ENCODE data around the gene KLF13. TPM values are rescaled to one million over a fixed set of nuclear protein-coding genes. Genes with fewer than 3 reads are reported as not detected.

The KLF13 gene
- total and polyA plus RNA-seq, 2 experiments from 2014 or later, result 23.5 to 28.6 TPM

DNA sequence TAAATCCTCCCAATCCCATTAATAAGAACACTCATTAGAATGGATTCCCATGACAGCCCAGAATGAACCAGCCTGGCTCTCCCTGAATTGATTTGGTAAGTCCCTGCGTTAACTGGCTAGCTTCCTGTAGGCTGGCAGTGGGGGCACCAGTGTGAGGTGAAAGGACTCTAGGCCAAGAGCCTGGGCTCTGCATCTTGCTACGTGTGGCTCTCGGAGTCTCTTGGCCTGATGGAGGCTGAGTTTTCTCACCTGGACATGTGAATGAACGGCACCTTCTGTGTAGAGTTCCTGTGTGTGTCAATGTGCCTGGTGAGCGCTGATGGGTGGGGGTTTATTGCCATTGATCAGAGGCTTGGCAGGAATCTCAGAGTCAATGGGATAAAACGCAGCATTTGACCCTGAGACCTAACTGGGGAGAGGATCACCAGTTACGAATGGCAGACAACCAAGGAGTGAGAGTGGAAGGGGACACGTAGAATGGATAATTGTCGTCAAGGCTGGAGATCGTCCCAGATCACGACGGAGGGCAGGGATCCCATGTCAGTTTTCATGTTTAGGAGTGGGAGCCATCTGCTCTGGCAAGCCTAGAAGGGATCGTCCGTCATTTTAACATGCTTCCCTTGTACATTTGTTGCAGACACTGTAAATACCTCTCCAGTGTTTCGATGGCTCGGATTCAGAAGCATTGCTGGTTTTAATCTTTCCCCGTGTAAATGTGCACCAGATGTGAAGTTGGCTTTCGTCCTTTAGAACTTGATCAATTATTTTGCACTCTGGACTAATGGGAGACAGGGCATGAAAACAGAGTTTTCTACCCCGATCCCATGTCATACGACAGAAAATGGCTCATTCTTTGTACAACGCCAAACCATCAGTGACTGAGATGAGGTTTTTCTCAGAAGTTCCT lies 9.0 kb upstream of the KLF13 start (continued):
- TF ChIP-seq, protein P1, sequence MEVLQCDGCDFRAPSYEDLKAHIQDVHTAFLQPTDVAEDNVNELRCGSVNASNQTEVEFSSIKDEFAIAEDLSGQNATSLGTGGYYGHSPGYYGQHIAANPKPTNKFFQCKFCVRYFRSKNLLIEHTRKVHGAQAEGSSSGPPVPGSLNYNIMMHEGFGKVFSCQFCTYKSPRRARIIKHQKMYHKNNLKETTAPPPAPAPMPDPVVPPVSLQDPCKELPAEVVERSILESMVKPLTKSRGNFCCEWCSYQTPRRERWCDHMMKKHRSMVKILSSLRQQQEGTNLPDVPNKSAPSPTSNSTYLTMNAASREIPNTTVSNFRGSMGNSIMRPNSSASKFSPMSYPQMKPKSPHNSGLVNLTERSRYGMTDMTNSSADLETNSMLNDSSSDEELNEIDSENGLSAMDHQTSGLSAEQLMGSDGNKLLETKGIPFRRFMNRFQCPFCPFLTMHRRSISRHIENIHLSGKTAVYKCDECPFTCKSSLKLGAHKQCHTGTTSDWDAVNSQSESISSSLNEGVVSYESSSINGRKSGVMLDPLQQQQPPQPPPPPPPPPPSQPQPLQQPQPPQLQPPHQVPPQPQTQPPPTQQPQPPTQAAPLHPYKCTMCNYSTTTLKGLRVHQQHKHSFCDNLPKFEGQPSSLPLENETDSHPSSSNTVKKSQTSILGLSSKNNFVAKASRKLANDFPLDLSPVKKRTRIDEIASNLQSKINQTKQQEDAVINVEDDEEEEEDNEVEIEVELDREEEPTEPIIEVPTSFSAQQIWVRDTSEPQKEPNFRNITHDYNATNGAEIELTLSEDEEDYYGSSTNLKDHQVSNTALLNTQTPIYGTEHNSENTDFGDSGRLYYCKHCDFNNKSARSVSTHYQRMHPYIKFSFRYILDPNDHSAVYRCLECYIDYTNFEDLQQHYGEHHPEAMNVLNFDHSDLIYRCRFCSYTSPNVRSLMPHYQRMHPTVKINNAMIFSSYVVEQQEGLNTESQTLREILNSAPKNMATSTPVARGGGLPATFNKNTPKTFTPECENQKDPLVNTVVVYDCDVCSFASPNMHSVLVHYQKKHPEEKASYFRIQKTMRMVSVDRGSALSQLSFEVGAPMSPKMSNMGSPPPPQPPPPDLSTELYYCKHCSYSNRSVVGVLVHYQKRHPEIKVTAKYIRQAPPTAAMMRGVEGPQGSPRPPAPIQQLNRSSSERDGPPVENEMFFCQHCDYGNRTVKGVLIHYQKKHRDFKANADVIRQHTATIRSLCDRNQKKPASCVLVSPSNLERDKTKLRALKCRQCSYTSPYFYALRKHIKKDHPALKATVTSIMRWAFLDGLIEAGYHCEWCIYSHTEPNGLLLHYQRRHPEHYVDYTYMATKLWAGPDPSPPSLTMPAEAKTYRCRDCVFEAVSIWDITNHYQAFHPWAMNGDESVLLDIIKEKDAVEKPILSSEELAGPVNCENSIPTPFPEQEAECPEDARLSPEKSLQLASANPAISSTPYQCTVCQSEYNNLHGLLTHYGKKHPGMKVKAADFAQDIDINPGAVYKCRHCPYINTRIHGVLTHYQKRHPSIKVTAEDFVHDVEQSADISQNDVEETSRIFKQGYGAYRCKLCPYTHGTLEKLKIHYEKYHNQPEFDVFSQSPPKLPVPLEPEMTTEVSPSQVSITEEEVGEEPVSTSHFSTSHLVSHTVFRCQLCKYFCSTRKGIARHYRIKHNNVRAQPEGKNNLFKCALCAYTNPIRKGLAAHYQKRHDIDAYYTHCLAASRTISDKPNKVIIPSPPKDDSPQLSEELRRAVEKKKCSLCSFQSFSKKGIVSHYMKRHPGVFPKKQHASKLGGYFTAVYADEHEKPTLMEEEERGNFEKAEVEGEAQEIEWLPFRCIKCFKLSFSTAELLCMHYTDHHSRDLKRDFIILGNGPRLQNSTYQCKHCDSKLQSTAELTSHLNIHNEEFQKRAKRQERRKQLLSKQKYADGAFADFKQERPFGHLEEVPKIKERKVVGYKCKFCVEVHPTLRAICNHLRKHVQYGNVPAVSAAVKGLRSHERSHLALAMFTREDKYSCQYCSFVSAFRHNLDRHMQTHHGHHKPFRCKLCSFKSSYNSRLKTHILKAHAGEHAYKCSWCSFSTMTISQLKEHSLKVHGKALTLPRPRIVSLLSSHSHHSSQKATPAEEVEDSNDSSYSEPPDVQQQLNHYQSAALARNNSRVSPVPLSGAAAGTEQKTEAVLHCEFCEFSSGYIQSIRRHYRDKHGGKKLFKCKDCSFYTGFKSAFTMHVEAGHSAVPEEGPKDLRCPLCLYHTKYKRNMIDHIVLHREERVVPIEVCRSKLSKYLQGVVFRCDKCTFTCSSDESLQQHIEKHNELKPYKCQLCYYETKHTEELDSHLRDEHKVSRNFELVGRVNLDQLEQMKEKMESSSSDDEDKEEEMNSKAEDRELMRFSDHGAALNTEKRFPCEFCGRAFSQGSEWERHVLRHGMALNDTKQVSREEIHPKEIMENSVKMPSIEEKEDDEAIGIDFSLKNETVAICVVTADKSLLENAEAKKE (CRISPR knock-in tag; IDR thresholded peaks at IDR 0.05), result no peak

DNA sequence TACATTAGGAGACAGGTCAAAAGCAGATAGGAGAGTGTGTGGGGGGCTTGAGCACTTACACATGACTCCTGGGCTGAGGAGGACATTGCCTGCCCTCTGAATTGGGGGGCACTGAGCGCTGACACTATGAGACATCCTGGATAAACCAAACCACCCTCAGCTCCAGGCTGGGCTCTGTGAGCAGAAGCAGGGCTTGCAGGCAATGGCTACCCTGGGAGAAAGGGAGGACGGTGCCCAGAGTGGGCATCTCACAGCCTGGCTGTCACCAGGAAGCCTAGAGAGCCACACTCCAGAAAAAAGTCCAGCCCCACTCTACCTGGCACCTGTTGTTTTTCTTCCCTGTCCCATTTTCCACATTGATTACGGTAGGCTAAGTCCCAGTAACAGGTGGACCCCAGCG lies 8.2 kb upstream of the KLF13 start:
- peaks cover 5% of the 10 kb centered on the region for H3K27me3 Mint-ChIP-seq (ENCODE audit: insufficient read depth, low read depth, poor library complexity)
- H3K27ac ChIP-seq (ENCODE audit: low read depth), result no peak overlapping the region

More for the DNA sequence above, 8.2 kb upstream of the KLF13 start:
- no peaks in the 10 kb centered on the region for H3K36me3 Mint-ChIP-seq (ENCODE audit: low read depth)
- peaks cover 6% of the 10 kb centered on the region; the same call in 1 of the 2 replicates for H3K4me1 ChIP-seq (ENCODE audit: insufficient read depth)
- no peak for TF ChIP-seq ZNF114 (CRISPR knock-in tag; IDR thresholded peaks at IDR 0.05)
- DNase-seq (ENCODE audit: low spot score), result no peak
- H4K20me1 ChIP-seq (replicated peaks; ENCODE audit: insufficient read depth), result no peaks in the 10 kb centered on the region
- no peaks in the 10 kb centered on the region for H3K79me2 ChIP-seq (replicated peaks; ENCODE audit: insufficient read depth)
- H3K4me1 Mint-ChIP-seq, result peaks cover 10% of the 10 kb centered on the region; the same call in 2 of the 3 replicates
- no peak overlapping the region for H3K27ac Mint-ChIP-seq
- no peaks in the 10 kb centered on the region for H3F3A ChIP-seq (replicated peaks; ENCODE audit: low read depth)
- no peaks in the 10 kb centered on the region for H3K36me3 ChIP-seq (ENCODE audit: insufficient read depth)
- peaks cover 4% of the 10 kb centered on the region; the same call in 1 of the 3 replicates for H3K9me3 Mint-ChIP-seq
- no peak overlapping the region for H3K4me3 ChIP-seq
- no peak overlapping the region for H2AFZ ChIP-seq
- H3K4me2 ChIP-seq, result no peak overlapping the region
- H3K4me3 Mint-ChIP-seq, result no peak overlapping the region
- ATAC-seq, result no peak
- no peaks in the 10 kb centered on the region; the same call in 1 of the 2 replicates for H3K9me2 ChIP-seq (ENCODE audit: insufficient read depth)
- H3K27me3 ChIP-seq (ENCODE audit: insufficient read depth), result no peaks in the 10 kb centered on the region
